Measurements from ENCODE around the gene CPT1B. TPM values are rescaled to one million over a fixed set of nuclear protein-coding genes. Genes with fewer than 3 reads are reported as not detected.
A peak's percentile ranks its signal among the peaks of the same experiment; 100 is the strongest.
"Not testable (repeated sequence)": the region's sequence is repeated elsewhere in the genome, so short reads cannot be mapped to it uniquely, and the experiment has no call there.

The CPT1B gene
- total and polyA plus RNA-seq, 2 of the 8 experiments (the other 6 are each of a cell fraction or from before 2014, with no cell fraction given): 34.2 to 36.2 TPM

- WGBS, 2 experiments (ENCODE audit: extremely low coverage in 1 of 2, insufficient coverage in 1 of 2, insufficient read length in 1 of 2, insufficient replicate concordance in 2 of 2, low coverage in 1 of 2, low lambda C conversion rate in 2 of 2, missing lambda C conversion rate in 1 of 2): 87% methylated on average over 21 of the region's 21 CpGs; no CpG with 5 or more reads in 1 of the 2 experiments
- H2BK20ac ChIP-seq (ENCODE audit: low read length); H3K79me2 ChIP-seq (ENCODE audit: control insufficient read depth in 1 of 2, insufficient read depth in 2 of 2, low read length in 2 of 2); H3K18ac ChIP-seq (ENCODE audit: extremely low read depth, low read length); H3K4me3 ChIP-seq (ENCODE audit: extremely low read depth in 1 of 4, insufficient read depth in 2 of 4, low read depth in 3 of 4, low read length in 4 of 4); FAIRE-seq; H3K9me3 ChIP-seq (ENCODE audit: insufficient read depth in 2 of 2, low read depth in 1 of 2, low read length in 1 of 2); POLR2A ChIA-PET (ENCODE audit: partially characterized antibody); H3K79me1 ChIP-seq (ENCODE audit: low read depth, low read length); H4K5ac ChIP-seq (ENCODE audit: insufficient read length, low read depth, low read length); H3K56ac ChIP-seq (replicated peaks; ENCODE audit: insufficient read length, low read depth, low read length); H2BK12ac ChIP-seq (ENCODE audit: low read depth, low read length); H3K36me3 ChIP-seq (ENCODE audit: control insufficient read depth in 2 of 4, insufficient read depth in 4 of 4, low read length in 3 of 4); H3K14ac ChIP-seq (ENCODE audit: insufficient read length); H2AK5ac ChIP-seq (ENCODE audit: low read depth, low read length); DNase-seq (ENCODE audit: low read depth in 1 of 2, low spot score in 2 of 2); H3K9ac ChIP-seq (replicated peaks in 1 of 4; ENCODE audit: extremely low read depth in 1 of 4, low read depth in 3 of 4, low read length in 3 of 4); H2AFZ ChIP-seq (ENCODE audit: low read length); H4K8ac ChIP-seq (ENCODE audit: extremely low read depth, insufficient read depth, low read length); H4K91ac ChIP-seq (replicated peaks; ENCODE audit: insufficient read length, low read length); H2BK15ac ChIP-seq (ENCODE audit: low read length); H3K27ac ChIP-seq (ENCODE audit: low read depth, low read length); H3K23ac ChIP-seq (ENCODE audit: insufficient read length); H4K20me1 ChIP-seq (replicated peaks in 1 of 2; ENCODE audit: control insufficient read depth in 1 of 2, insufficient read depth in 2 of 2, low read length in 2 of 2); H3K4me2 ChIP-seq (ENCODE audit: insufficient read depth in 1 of 2, low read depth in 2 of 2, low read length in 2 of 2); H2BK120ac ChIP-seq (replicated peaks; ENCODE audit: low read depth, low read length); H3K4ac ChIP-seq (replicated peaks; ENCODE audit: insufficient read length, low read depth, low read length); H2BK5ac ChIP-seq (ENCODE audit: low read depth, low read length): not testable (repeated sequence)
- Histone ChIP-seq H3K23me2 (ENCODE audit: low read depth, low read length) (peaks cover 18% of the 10 kb centered on the region; the same call in 1 of the 2 replicates), H3K27me3 (replicated peaks in 1 of 4; ENCODE audit: control insufficient read depth in 3 of 4, extremely low read depth in 1 of 4, insufficient read depth in 3 of 4, low read length in 3 of 4) (peaks cover 35 to 45% (median 42%) of the 10 kb centered on the region in 4 experiments), H3K4me1 (replicated peaks in 1 of 4; ENCODE audit: control insufficient read depth in 3 of 4, insufficient read depth in 4 of 4, low read length in 3 of 4) (peaks cover 0 to 14% (median 5%) of the 10 kb centered on the region in 4 experiments; a peak in 5 of 7 replicates)
- TF ChIP-seq SRF (IDR thresholded peaks at IDR 0.05; ENCODE audit: low read depth, low read length): peak; percentile 83
- CTCF ChIA-PET (ENCODE audit: partially characterized antibody): interaction anchor here (0.9 to 1.2 kb wide), 3 partner anchors 8 to 82 kb away, joined by 3 to 5 read pairs (median 5); partner anchors contain the start of gene SCO2
These were observed 44.1 kb downstream of the CPT1B start for GRCh38 chr22:50533856-50534711.
